Pancreas (tissue), 10 donors: ENCODE measurements around the gene FNIP1. TPM values are rescaled to one million over a fixed set of nuclear protein-coding genes. Genes with fewer than 3 reads are reported as not detected.

Experiments used
- ATAC-seq, 4 donors: fragments of 200-7000 bp; cut with Tn5 transposase; one replicate each; pipeline versions ENCODE4 v1.8.0 to v1.9.1; 2020; ENCODE audit warnings: mild to moderate bottlenecking in 4 of 4, moderate library complexity in 4 of 4
- DNase-seq, 6 donors: peaks; one replicate each; pipeline ENCODE4 v3.0.0-alpha.2; 2020
- FAIRE-seq: peaks from 2 replicates; lab custom pipeline; 2012; peaks lifted over from hg19 to GRCh38; lab: Jason Lieb, UNC
- H3K27ac ChIP-seq, 4 donors: fragments of 200-600 bp; sonication (generic); 1 replicate in 3 of 4; 2 replicates in 1 of 4; pipeline versions ENCODE4 v1.5.0 to v1.8.0; 2020
- H3K27me3 ChIP-seq, 4 donors: fragments of 200-600 bp; one replicate each; pipeline ENCODE4 v1.8.0; 2021
- H3K36me3 ChIP-seq, 3 donors: fragments of 200-600 bp; sonication (generic) in 1 of 3; one replicate each; pipeline versions ENCODE4 v1.5.0 to v1.8.0; 2020 to 2021
- H3K4me1 ChIP-seq, 3 donors: fragments of 200-600 bp; one replicate each; pipeline ENCODE4 v1.8.0; 2021
- H3K4me3 ChIP-seq, 4 donors: fragments of 200-600 bp; sonication (generic) in 2 of 4; one replicate each; pipeline versions ENCODE4 v1.5.0 to v1.8.0; 2020 to 2021
- H3K9me3 ChIP-seq, 4 donors: fragments of 200-600 bp; one replicate each; pipeline ENCODE4 v1.8.0; 2021
- CTCF ChIP-seq, 4 donors: fragments of 200-600 bp; sonication (generic) in 3 of 4; IDR thresholded peaks; one replicate each; pipeline versions ENCODE4 v1.5.0 to v1.8.0; 2021; ENCODE audit warnings: antibody characterized with exemption in 4 of 4
- WGBS, 2 donors: extraction: QIAGEN DNeasy Blood & Tissue Kit; methylation state at CpG; one replicate each; pipeline ENCODE4 v1.1.7; 2013; 5-methylcytosine and 5-hydroxymethylcytosine counted together
- intact Hi-C, 3 donors: fragments of 100-400 bp; cut with DNase I; formaldehyde crosslinking; loops; one replicate each; pipeline versions ENCODE4 v1.11.1 to v1.14.2; 2022
- polyA plus RNA-seq, 2 donors: library from polyadenylated mRNA; stranded (reverse); fragments of 200-250 nt; gene quantifications; one replicate each; pipeline ENCODE4 v1.2.3, GENCODE V29; 2013
- total RNA-seq, 6 donors: library from RNA; stranded (reverse); fragmentation: NEBNext Ultra II Directional in 4 of 6; extraction: Animal tissue kit (Norgen Biotek cat#: 25700) in 4 of 6; gene quantifications; one replicate each; pipeline versions ENCODE4 v1.2.1 to v1.2.4, GENCODE V29; 2021 to 2023
- donor health status: healthy with polysubstance abuse.
- donor health status: DM: no; HTN: no; CAD: no; lungs with moderate emphysema.
- donor health status: DM: no; HTN: no; CAD: no.
- donor health status: control.
- donor health status: control.
- donor health status: Bipolar disorder and iron deficiency.
- donor health status: DM: yes; HTN: yes; CAD: no.
- donor health status: DM: no; HTN: no; CAD: no.
- donor health status: DM: no; HTN: no; CAD: no.
- donor health status: DM: yes; HTN: yes; CAD: no.

Gene FNIP1
- total and polyA plus RNA-seq, 8 donors: 2.7 to 20.9 (median 12.0) TPM

- WGBS, 2 donors: 54% methylated on average over 4 of the region's 4 CpGs
- DNase-seq (no peak), ATAC-seq (peak in 1 of 4 donors; percentile 28), FAIRE-seq (no peak)
- H3K4me1 ChIP-seq: peaks cover 0 to 16% (median 11%) of the 10 kb centered on the region in 3 donors
- no peaks in the 10 kb centered on the region for H3K36me3 ChIP-seq
- H3K4me3 ChIP-seq: no peak overlapping the region
- H3K27me3 ChIP-seq: no peaks in the 10 kb centered on the region
- intact Hi-C loops: no loop called here
- no peak for TF ChIP-seq CTCF (IDR thresholded peaks at IDR 0.05)
- no peaks in the 10 kb centered on the region for H3K9me3 ChIP-seq
- no peak overlapping the region for H3K27ac ChIP-seq
Observed at GRCh38 chr5:131787736-131788135, 9.1 kb downstream of the FNIP1 start.

GRCh38 chr5:131786900-131787692 is 9.7 kb downstream of the FNIP1 start:
- 52 to 55% methylated on average over 4 of the region's 4 CpGs for WGBS, 2 donors
- Histone ChIP-seq H3K36me3 (no peaks in the 10 kb centered on the region), H3K4me3 (no peak overlapping the region), H3K4me1 (peaks cover 0 to 16% (median 11%) of the 10 kb centered on the region in 3 donors), H3K27ac (no peak overlapping the region), H3K9me3 (no peaks in the 10 kb centered on the region), H3K27me3 (no peaks in the 10 kb centered on the region)
- FAIRE-seq (no peak), ATAC-seq (no peak), DNase-seq (no peak)
- TF ChIP-seq CTCF (IDR thresholded peaks at IDR 0.05): no peak
- intact Hi-C loops: no loop called here

GRCh38 chr5:131786036-131786435 is 10.8 kb downstream of the FNIP1 start:
- Histone ChIP-seq H3K36me3 (no peaks in the 10 kb centered on the region), H3K9me3 (no peaks in the 10 kb centered on the region), H3K4me1 (peaks cover 0 to 11% (median 11%) of the 10 kb centered on the region in 3 donors), H3K27ac (no peak overlapping the region), H3K27me3 (no peaks in the 10 kb centered on the region), H3K4me3 (no peak overlapping the region)
- TF ChIP-seq CTCF (IDR thresholded peaks at IDR 0.05): no peak
- WGBS, 2 donors: 88 to 94% methylated on average over 1 of the region's 1 CpG
- ATAC-seq: no peak
- intact Hi-C loops: no loop called here
- no peak for DNase-seq
- FAIRE-seq: no peak

- Histone ChIP-seq H3K4me1 (peaks cover 0 to 11% (median 11%) of the 10 kb centered on the region in 3 donors), H3K4me3 (no peak overlapping the region), H3K27me3 (no peaks in the 10 kb centered on the region), H3K36me3 (no peaks in the 10 kb centered on the region), H3K9me3 (no peaks in the 10 kb centered on the region), H3K27ac (no peak overlapping the region)
- FAIRE-seq (no peak), DNase-seq (no peak), ATAC-seq (no peak)
- WGBS, 2 donors: 61 to 69% methylated on average over 1 of the region's 1 CpG
- no peak for TF ChIP-seq CTCF (IDR thresholded peaks at IDR 0.05)
- intact Hi-C loops: no loop called here
Observed at GRCh38 chr5:131783874-131784273, 12.9 kb downstream of the FNIP1 start.

- H3K27me3 ChIP-seq: no peaks in the 10 kb centered on the region
- no peak for TF ChIP-seq CTCF (IDR thresholded peaks at IDR 0.05)
- intact Hi-C loops: no loop called here
- no peak for DNase-seq
- WGBS, 2 donors: 80 to 97% methylated on average over 1 of the region's 1 CpG
- no peak for ATAC-seq
- no peak overlapping the region for H3K27ac ChIP-seq
- H3K9me3 ChIP-seq: no peaks in the 10 kb centered on the region
- no peak overlapping the region for H3K4me3 ChIP-seq
- no peaks in the 10 kb centered on the region for H3K36me3 ChIP-seq
- peaks cover 0 to 11% (median 9%) of the 10 kb centered on the region in 3 donors for H3K4me1 ChIP-seq
- FAIRE-seq: no peak
Observed at GRCh38 chr5:131783357-131783756, 13.5 kb downstream of the FNIP1 start.
